ENCODE measurements around the gene MCM8.
A peak's percentile ranks its signal among the peaks of the same experiment; 100 is the strongest.

MCM8 gene

DNA sequence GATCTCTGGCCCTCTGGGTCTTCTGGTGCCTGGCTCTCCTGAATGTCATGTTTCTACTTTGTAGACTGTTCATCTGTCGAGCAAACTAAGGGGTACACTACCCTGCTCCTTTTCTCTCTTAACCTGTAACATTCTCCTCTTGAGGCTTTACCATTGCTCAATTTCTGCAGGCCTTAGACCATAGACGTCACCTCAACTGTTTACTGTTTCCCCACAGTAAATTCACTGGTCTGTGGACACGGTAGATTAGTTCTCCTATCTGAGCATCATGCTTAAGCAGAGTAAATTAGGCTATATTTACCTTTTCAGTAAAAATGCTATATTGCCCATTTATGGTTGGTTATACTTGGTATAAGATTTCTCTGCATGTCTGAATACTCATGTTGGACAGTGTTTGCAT lies 40.5 kb downstream of the MCM8 start:
- H3K27ac ChIP-seq (ENCODE audit: low read depth, low read length), result no peak overlapping the region
- peaks cover 0 to 20% (median 9%) of the 10 kb centered on the region in 5 donors for H3K36me3 ChIP-seq (ENCODE audit: control insufficient read depth in 5 of 5, insufficient read depth in 5 of 5, low read length in 5 of 5)
- no peak overlapping the region for H3K4me3 ChIP-seq (ENCODE audit: low read depth in 1 of 5, low read length in 5 of 5)
- no peaks in the 10 kb centered on the region for H3K9me3 ChIP-seq (ENCODE audit: control insufficient read depth in 5 of 5, low read length in 5 of 5)
- H3K27me3 ChIP-seq (ENCODE audit: control insufficient read depth in 5 of 5, insufficient read depth in 4 of 5, low read length in 5 of 5), result no peaks in the 10 kb centered on the region
- no peak overlapping the region for H3K9ac ChIP-seq (ENCODE audit: low read length in 5 of 5)
- no peaks in the 10 kb centered on the region for H3K4me1 ChIP-seq (ENCODE audit: control insufficient read depth in 5 of 5, insufficient read depth in 5 of 5, low read length in 5 of 5)

DNA sequence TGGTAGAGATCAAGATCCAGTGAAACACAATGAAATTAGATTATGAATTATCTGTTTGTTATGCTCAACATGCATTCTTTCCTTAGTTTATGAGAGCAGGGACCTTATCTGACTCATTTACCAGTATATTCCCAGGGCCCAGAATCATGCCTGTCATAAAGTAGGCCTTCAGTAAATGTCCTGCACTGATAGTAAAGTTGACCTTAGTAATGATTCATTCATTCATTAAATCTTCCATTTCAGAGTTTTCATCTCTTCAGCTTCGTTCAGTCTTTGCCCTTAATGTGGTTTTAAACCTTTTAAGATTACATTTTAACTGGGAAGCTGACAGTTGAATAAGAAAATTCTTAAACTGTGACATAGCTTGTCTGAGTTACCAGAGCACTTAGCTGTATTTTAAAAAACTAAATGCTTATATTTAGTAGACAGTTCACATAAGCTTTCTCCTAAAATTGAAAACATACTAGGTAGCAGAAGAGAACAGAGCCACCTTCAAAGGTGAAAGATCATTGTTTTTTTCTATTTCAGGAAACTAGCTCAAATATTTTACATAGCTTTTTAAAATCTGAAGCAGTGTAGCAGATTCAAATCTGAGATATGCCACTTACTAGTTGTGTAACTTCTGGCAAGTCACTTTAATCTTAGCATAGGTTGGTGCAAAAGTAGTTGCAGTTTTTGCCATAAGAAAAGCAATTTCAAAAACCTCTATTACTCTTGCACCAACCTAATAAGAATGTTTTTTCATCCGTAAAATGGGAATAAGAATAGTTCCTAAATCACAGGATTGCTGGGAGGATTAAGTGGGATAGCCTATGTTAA lies 41.4 kb downstream of the MCM8 start:
- peak overlapping the region in 1 of 5 donors; percentile 22 for H3K9ac ChIP-seq (ENCODE audit: low read length in 5 of 5)
- H3K9me3 ChIP-seq (ENCODE audit: control insufficient read depth in 5 of 5, low read length in 5 of 5), result no peaks in the 10 kb centered on the region
- no peaks in the 10 kb centered on the region for H3K27me3 ChIP-seq (ENCODE audit: control insufficient read depth in 5 of 5, insufficient read depth in 4 of 5, low read length in 5 of 5)
- no peak overlapping the region for H3K4me3 ChIP-seq (ENCODE audit: low read depth in 1 of 5, low read length in 5 of 5)
- H3K27ac ChIP-seq (ENCODE audit: low read depth, low read length), result no peak overlapping the region
- H3K36me3 ChIP-seq (ENCODE audit: control insufficient read depth in 5 of 5, insufficient read depth in 5 of 5, low read length in 5 of 5), result peaks cover 0 to 20% (median 9%) of the 10 kb centered on the region in 5 donors
- no peaks in the 10 kb centered on the region for H3K4me1 ChIP-seq (ENCODE audit: control insufficient read depth in 5 of 5, insufficient read depth in 5 of 5, low read length in 5 of 5)

DNA sequence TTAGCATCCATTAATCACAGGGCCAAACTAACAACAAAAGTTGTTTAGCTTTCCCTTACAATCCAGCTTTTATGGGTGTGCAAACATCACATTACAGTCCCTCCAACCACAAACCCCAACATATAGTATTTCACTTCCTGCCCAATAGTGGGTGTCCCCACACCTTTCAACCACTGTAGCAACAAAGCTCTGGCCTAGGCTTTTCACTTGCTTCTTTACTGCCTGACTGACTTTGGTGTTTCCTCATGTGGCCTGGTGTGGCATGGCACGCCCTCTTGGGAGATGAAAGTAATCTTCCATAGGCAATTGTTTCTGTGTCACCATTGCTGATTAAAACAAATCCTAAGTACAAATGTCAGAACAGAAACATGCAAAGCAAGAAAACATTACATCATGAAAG lies 46.3 kb downstream of the MCM8 start:
- Histone ChIP-seq H3K4me3 (ENCODE audit: low read depth in 1 of 5, low read length in 5 of 5) (no peak overlapping the region), H3K27me3 (ENCODE audit: control insufficient read depth in 5 of 5, insufficient read depth in 4 of 5, low read length in 5 of 5) (no peaks in the 10 kb centered on the region), H3K9me3 (ENCODE audit: control insufficient read depth in 5 of 5, low read length in 5 of 5) (no peaks in the 10 kb centered on the region), H3K4me1 (ENCODE audit: control insufficient read depth in 5 of 5, insufficient read depth in 5 of 5, low read length in 5 of 5) (no peaks in the 10 kb centered on the region), H3K27ac (ENCODE audit: low read depth, low read length) (no peak overlapping the region), H3K9ac (ENCODE audit: low read length in 5 of 5) (no peak overlapping the region), H3K36me3 (ENCODE audit: control insufficient read depth in 5 of 5, insufficient read depth in 5 of 5, low read length in 5 of 5) (peaks cover 0 to 6% (median 2%) of the 10 kb centered on the region in 5 donors)

DNA sequence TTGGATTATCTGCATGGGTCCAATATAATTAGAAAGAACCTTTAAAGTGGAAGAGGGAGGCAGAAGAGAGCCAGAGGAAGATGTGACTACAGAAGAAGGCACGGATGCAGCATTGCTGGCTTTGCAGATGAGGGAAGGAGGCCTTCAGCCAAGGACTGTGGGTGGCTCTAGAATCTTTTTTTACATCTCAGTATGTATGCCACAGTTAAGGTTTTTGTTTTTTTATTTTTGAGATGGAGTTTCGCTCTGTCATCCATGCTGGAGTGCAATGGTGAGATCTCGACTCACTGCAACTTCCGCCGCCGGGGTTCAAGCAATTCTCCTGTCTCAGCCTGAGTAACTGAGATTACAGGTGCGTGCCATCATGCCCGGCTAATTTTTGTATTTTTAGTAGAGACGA lies 49.3 kb downstream of the MCM8 start:
- H3K27ac ChIP-seq (ENCODE audit: low read depth, low read length), result no peak overlapping the region
- peaks cover 0 to under 1% (median 0%) of the 10 kb centered on the region in 5 donors for H3K4me1 ChIP-seq (ENCODE audit: control insufficient read depth in 5 of 5, insufficient read depth in 5 of 5, low read length in 5 of 5)
- no peak overlapping the region for H3K4me3 ChIP-seq (ENCODE audit: low read depth in 1 of 5, low read length in 5 of 5)
- H3K36me3 ChIP-seq (ENCODE audit: control insufficient read depth in 5 of 5, insufficient read depth in 5 of 5, low read length in 5 of 5), result peaks cover 0 to 6% (median 2%) of the 10 kb centered on the region in 5 donors
- H3K9ac ChIP-seq (ENCODE audit: low read length in 5 of 5), result no peak overlapping the region
- no peaks in the 10 kb centered on the region for H3K9me3 ChIP-seq (ENCODE audit: control insufficient read depth in 5 of 5, low read length in 5 of 5)
- no peaks in the 10 kb centered on the region for H3K27me3 ChIP-seq (ENCODE audit: control insufficient read depth in 5 of 5, insufficient read depth in 4 of 5, low read length in 5 of 5)

DNA sequence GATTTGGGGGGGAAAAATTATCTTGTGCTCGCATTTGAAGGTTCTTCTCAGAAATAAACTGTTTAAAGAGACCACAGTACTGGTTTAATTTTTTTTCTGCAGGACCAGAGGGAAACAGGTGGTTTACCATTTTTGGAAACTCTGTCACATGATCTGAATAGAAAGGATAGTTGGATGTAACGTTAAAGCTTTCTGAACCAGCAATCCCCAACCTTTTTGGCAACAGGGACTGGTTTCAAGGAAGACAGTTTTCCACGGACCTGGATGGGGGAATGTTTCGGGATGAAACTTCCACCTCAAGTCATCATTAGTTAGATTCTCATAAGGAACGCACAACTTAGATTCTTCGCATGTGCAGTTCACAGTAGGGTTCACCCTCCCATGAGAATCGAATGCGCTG lies 50.4 kb downstream of the MCM8 start:
- Histone ChIP-seq H3K27ac (ENCODE audit: low read depth, low read length) (no peak overlapping the region), H3K9me3 (ENCODE audit: control insufficient read depth in 5 of 5, low read length in 5 of 5) (no peaks in the 10 kb centered on the region), H3K27me3 (ENCODE audit: control insufficient read depth in 5 of 5, insufficient read depth in 4 of 5, low read length in 5 of 5) (no peaks in the 10 kb centered on the region), H3K9ac (ENCODE audit: low read length in 5 of 5) (no peak overlapping the region), H3K36me3 (ENCODE audit: control insufficient read depth in 5 of 5, insufficient read depth in 5 of 5, low read length in 5 of 5) (peaks cover 0 to 1% (median 0%) of the 10 kb centered on the region in 5 donors), H3K4me1 (ENCODE audit: control insufficient read depth in 5 of 5, insufficient read depth in 5 of 5, low read length in 5 of 5) (peaks cover 0 to 8% (median 7%) of the 10 kb centered on the region in 5 donors), H3K4me3 (ENCODE audit: low read depth in 1 of 5, low read length in 5 of 5) (no peak overlapping the region)

DNA sequence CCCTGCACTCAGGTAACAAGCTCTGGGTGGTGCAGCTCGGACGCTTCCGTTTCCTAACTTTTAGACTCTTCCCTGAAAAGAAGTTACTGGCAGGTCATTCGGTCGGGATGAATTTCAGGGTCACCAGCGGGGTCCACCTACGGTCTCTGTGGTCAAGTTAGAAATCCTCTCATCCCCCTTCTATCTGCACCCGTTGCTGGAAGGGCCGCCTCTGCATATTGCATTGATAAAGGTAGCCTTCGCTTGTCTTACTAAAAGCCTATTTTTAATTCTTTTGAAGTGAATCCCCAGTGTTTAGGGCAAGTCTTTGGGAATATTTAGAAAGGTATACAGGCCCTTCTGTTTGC lies 56.1 kb downstream of the MCM8 start:
- Histone ChIP-seq H3K9me3 (ENCODE audit: control insufficient read depth in 5 of 5, low read length in 5 of 5) (no peaks in the 10 kb centered on the region), H3K4me1 (ENCODE audit: control insufficient read depth in 5 of 5, insufficient read depth in 5 of 5, low read length in 5 of 5) (peaks cover 3 to 44% (median 31%) of the 10 kb centered on the region in 5 donors), H3K36me3 (ENCODE audit: control insufficient read depth in 5 of 5, insufficient read depth in 5 of 5, low read length in 5 of 5) (peaks cover 12 to 18% (median 16%) of the 10 kb centered on the region in 5 donors), H3K27ac (ENCODE audit: low read depth, low read length) (peak overlapping the region; percentile 86), H3K9ac (ENCODE audit: low read length in 5 of 5) (peak overlapping the region; percentile 77 to 97 (median 91)), H3K27me3 (ENCODE audit: control insufficient read depth in 5 of 5, insufficient read depth in 4 of 5, low read length in 5 of 5) (no peaks in the 10 kb centered on the region), H3K4me3 (ENCODE audit: low read depth in 1 of 5, low read length in 5 of 5) (peak overlapping the region; percentile 84 to 92 (median 87))

DNA sequence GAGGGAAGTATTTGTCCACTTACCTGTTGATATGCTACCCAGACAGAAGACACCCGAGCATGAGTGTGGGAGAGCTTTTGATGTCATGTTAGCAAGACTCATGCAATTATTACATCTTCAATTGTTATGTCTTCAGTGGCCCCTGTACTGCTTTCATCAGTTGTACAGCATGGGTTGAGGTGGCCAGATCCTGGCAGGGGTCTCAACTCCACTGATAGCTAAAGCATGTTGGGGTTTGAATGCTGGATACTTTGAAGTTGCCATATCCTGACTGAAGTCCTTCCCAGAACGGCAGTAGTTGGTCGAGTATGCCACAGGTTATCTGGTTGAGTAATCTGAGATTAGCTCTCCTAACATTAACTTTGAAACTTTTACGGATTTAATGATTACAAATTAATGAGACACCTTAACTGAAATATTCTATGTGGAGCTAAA lies 56.7 kb downstream of the MCM8 start:
- H3K9me3 ChIP-seq (ENCODE audit: control insufficient read depth in 5 of 5, low read length in 5 of 5), result no peaks in the 10 kb centered on the region
- peaks cover 3 to 45% (median 31%) of the 10 kb centered on the region in 5 donors for H3K4me1 ChIP-seq (ENCODE audit: control insufficient read depth in 5 of 5, insufficient read depth in 5 of 5, low read length in 5 of 5)
- peak overlapping the region; percentile 86 for H3K27ac ChIP-seq (ENCODE audit: low read depth, low read length)
- H3K9ac ChIP-seq (ENCODE audit: low read length in 5 of 5), result peak overlapping the region; percentile 77 to 97 (median 91)
- H3K27me3 ChIP-seq (ENCODE audit: control insufficient read depth in 5 of 5, insufficient read depth in 4 of 5, low read length in 5 of 5), result no peaks in the 10 kb centered on the region
- peak overlapping the region; percentile 84 to 92 (median 87) for H3K4me3 ChIP-seq (ENCODE audit: low read depth in 1 of 5, low read length in 5 of 5)
- peaks cover 17 to 24% (median 20%) of the 10 kb centered on the region in 5 donors for H3K36me3 ChIP-seq (ENCODE audit: control insufficient read depth in 5 of 5, insufficient read depth in 5 of 5, low read length in 5 of 5)

DNA sequence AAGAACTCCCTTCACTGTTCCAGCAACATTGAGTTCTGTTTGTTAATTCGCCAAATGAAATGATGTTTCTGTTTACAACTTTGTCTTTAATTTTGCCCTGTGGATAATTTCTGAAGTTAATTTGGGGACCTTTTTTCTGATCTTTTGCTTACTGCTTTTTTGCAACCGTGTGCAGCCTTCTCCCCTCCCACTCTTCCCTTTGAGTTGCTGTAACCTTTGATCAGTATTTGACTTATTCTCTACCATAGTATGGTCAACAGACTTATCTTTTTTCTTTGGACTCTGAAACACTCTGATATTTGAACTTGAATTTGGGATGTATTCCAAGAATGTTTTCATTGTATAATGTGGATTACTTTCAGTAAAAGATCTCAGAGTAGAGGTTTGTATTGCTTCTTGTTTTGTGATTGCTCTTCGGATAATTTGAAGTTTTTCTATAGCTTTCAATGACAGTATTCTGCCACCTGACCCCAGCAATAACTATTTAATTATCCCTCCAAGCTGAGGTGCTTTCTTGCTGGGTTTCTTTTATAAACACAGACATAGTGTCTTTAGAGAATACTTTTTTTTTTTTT lies 57.2 kb downstream of the MCM8 start:
- Histone ChIP-seq H3K4me1 (ENCODE audit: control insufficient read depth in 5 of 5, insufficient read depth in 5 of 5, low read length in 5 of 5) (peaks cover 3 to 48% (median 32%) of the 10 kb centered on the region in 5 donors), H3K4me3 (ENCODE audit: low read depth in 1 of 5, low read length in 5 of 5) (peak overlapping the region; percentile 84 to 92 (median 87)), H3K9me3 (ENCODE audit: control insufficient read depth in 5 of 5, low read length in 5 of 5) (no peaks in the 10 kb centered on the region), H3K27me3 (ENCODE audit: control insufficient read depth in 5 of 5, insufficient read depth in 4 of 5, low read length in 5 of 5) (no peaks in the 10 kb centered on the region), H3K27ac (ENCODE audit: low read depth, low read length) (peak overlapping the region; percentile 86), H3K9ac (ENCODE audit: low read length in 5 of 5) (peak overlapping the region; percentile 77 to 97 (median 91)), H3K36me3 (ENCODE audit: control insufficient read depth in 5 of 5, insufficient read depth in 5 of 5, low read length in 5 of 5) (peaks cover 19 to 27% (median 22%) of the 10 kb centered on the region in 5 donors)

DNA sequence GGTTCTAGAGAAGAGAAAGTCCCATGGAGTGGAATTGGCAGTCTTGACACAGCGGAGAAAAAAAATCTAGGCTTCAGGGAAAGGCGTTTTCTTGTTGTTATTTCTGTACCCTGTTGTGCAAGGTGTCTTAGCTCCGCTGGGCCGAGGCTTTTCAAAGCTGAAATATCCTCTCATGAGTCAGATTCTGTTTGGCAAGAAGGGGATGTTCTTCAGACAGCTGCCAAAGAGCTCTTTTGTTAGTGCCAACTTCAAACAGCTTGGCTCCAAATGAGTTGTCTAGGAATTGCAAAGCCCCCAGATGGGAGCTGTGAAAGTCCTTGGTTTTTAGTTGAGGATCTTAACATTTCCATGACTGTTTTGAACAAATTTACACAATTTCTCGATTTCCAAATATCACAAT lies 57.8 kb downstream of the MCM8 start:
- H3K4me3 ChIP-seq (ENCODE audit: low read depth in 1 of 5, low read length in 5 of 5), result peak overlapping the region in 3 of 5 donors; percentile 87 to 92 (median 91)
- H3K36me3 ChIP-seq (ENCODE audit: control insufficient read depth in 5 of 5, insufficient read depth in 5 of 5, low read length in 5 of 5), result peaks cover 19 to 31% (median 23%) of the 10 kb centered on the region in 5 donors
- H3K4me1 ChIP-seq (ENCODE audit: control insufficient read depth in 5 of 5, insufficient read depth in 5 of 5, low read length in 5 of 5), result peaks cover 3 to 48% (median 32%) of the 10 kb centered on the region in 5 donors
- H3K9me3 ChIP-seq (ENCODE audit: control insufficient read depth in 5 of 5, low read length in 5 of 5), result no peaks in the 10 kb centered on the region
- peak overlapping the region in 1 of 5 donors; percentile 91 for H3K9ac ChIP-seq (ENCODE audit: low read length in 5 of 5)
- H3K27me3 ChIP-seq (ENCODE audit: control insufficient read depth in 5 of 5, insufficient read depth in 4 of 5, low read length in 5 of 5), result no peaks in the 10 kb centered on the region
- peak overlapping the region; percentile 86 for H3K27ac ChIP-seq (ENCODE audit: low read depth, low read length)

GRCh38 chr20:6012179-6012578 lies 61.7 kb downstream of the MCM8 start:
- peak overlapping the region; percentile 27 for H3K27ac ChIP-seq (ENCODE audit: low read depth, low read length)
- H3K4me3 ChIP-seq (ENCODE audit: low read depth in 1 of 5, low read length in 5 of 5), result no peak overlapping the region
- no peaks in the 10 kb centered on the region for H3K9me3 ChIP-seq (ENCODE audit: control insufficient read depth in 5 of 5, low read length in 5 of 5)
- H3K4me1 ChIP-seq (ENCODE audit: control insufficient read depth in 5 of 5, insufficient read depth in 5 of 5, low read length in 5 of 5), result peaks cover 0 to 47% (median 18%) of the 10 kb centered on the region in 5 donors
- H3K27me3 ChIP-seq (ENCODE audit: control insufficient read depth in 5 of 5, insufficient read depth in 4 of 5, low read length in 5 of 5), result no peaks in the 10 kb centered on the region
- H3K36me3 ChIP-seq (ENCODE audit: control insufficient read depth in 5 of 5, insufficient read depth in 5 of 5, low read length in 5 of 5), result peaks cover 36 to 45% (median 41%) of the 10 kb centered on the region in 5 donors
- H3K9ac ChIP-seq (ENCODE audit: low read length in 5 of 5), result no peak overlapping the region

All from subcutaneous abdominal adipose tissue (tissue), 5 donors.